ENCODE measurements around the gene SLC22A23.
A peak's percentile ranks its signal among the peaks of the same experiment; 100 is the strongest.
"Not testable (repeated sequence)": the region's sequence is repeated elsewhere in the genome, so short reads cannot be mapped to it uniquely, and the experiment has no call there.

Gene SLC22A23

GRCh38 chr6:3263096-3263495 lies 193.8 kb downstream of the SLC22A23 start:
- DNase-seq (ENCODE audit: low spot score), result no peak

DNA sequence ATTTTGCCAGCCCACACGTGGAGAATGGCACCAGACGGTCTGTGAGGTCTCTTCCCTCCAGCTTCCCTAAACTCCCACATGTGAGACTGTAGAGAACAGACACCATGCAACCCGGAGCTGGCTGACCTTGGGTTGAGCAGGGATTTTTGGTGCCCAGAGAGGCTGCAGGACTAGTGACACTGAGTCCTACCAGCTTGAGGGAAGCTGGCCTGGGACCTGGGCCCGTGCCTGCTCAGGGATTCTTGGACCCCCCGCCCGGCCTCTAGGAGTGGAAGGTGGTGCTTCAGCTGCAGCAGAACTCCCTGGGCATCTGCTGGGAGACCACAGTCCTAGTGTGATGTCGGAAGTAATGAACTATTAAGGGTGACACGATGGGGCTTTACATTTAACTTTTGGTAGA lies 194.9 kb downstream of the SLC22A23 start:
- DNase-seq (ENCODE audit: low spot score), result no peak

DNA sequence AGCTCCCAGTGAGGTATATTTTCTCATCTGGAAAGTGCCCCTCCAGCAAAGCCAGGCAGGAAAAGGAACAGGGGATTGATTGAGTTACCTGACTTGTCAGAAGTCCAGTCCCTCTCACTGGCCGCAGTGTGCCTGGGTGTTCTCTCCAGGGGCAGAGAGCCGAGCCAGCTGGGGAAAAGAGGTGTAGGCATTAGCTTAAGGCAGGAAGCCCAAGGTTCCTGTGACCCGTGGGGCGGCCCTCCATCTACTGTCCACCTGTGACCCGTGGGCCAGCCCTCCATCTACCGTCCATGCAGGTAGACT lies 195.4 kb downstream of the SLC22A23 start:
- DNase-seq (ENCODE audit: low spot score), result no peak

GRCh38 chr6:3260772-3261517 lies 195.9 kb downstream of the SLC22A23 start:
- DNase-seq (ENCODE audit: low spot score), result no peak

- no peak for DNase-seq (ENCODE audit: low spot score)
Observed at GRCh38 chr6:3260296-3260695, 196.6 kb downstream of the SLC22A23 start.

DNA sequence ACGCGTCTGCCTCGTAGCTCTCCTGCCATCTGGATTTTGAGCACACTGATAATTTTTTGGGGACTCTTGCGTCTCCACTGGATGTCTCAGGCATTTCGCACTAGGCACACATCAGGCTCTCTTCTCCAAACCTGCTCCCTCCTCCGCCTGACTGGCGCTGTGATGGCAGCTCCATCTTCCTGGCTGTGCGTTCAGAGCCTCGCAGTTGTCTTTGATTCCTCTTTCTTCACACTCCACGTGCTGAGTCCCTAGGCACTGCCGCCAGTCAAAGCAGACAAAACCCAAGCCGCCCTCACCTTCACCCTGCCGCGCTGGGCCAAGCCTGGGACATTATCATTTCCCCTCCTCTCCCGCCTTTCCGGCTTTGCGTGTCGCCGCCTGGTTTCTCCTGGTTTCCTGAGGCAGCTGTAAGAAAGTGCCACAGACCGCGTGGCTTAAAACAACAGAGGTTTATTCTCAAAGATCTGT lies 197.3 kb downstream of the SLC22A23 start:
- DNase-seq (ENCODE audit: low spot score), result peak; percentile 69

DNA sequence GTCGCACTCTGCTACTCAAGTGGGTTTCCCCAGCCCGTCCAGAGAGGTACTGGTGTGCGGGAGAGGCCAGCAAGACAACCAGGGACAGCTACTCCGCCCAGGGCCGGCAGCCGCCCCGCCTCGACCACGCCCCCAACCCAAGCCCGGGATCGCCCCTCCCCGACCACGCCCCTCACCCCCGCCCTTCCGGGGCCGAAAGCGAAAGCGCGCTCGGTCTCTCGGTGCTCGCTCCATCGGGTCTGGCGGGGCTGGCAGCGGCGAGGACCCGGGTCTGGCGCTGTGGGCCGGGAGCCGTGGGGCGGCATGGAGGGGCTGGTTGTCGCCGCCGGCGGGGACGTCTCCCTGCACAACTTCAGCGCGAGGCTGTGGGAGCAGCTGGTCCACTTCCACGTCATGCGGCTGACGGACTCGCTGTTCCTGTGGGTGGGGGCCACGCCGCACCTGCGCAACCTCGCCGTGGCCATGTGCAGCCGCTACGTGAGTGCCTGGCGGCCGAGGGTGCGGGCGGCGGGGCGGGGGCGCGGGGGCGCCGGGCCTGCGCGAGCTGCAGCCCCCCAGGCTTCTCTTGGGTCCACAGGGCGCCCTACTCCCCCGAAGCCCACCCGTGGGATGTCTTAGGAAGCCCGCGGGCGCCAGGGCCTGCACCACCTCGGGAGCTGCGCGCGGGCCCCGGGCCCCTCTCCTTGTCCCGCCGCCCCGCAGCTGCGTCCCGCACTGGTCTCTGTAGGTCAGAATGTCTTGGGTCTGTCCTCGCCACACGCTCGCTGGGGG lies 197.9 kb downstream of the SLC22A23 start, which contains the start of gene PSMG4:
PSMG4 (plus strand) TSS at position 228 of the 771 bp plus-strand sequence; CDS start at position 304, 76 bp downstream.
- peak; percentile 85 for DNase-seq (ENCODE audit: low spot score)

- no peak for DNase-seq (ENCODE audit: low spot score)
Observed at GRCh38 chr6:3258201-3258600, 198.6 kb downstream of the SLC22A23 start.

DNA sequence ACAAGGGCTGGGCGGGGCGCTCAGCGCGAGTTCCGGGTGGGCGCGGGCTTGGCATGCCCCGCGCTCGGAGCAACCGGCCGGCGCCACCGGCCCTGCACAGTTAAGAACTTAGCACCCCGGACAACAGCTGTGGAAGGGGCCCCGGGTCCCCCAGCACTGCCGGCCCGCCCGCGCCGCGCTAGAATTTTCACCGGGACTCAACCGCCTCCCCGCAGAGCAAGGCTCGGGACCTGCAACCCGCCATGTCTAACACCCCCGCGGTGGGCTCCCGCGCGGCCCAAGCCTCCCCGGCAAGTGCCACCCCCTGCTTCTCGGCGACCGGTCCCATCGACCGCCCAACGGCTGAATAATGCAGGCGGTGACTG lies 203.3 kb downstream of the SLC22A23 start:
- DNase-seq (ENCODE audit: low spot score), result no peak

DNA sequence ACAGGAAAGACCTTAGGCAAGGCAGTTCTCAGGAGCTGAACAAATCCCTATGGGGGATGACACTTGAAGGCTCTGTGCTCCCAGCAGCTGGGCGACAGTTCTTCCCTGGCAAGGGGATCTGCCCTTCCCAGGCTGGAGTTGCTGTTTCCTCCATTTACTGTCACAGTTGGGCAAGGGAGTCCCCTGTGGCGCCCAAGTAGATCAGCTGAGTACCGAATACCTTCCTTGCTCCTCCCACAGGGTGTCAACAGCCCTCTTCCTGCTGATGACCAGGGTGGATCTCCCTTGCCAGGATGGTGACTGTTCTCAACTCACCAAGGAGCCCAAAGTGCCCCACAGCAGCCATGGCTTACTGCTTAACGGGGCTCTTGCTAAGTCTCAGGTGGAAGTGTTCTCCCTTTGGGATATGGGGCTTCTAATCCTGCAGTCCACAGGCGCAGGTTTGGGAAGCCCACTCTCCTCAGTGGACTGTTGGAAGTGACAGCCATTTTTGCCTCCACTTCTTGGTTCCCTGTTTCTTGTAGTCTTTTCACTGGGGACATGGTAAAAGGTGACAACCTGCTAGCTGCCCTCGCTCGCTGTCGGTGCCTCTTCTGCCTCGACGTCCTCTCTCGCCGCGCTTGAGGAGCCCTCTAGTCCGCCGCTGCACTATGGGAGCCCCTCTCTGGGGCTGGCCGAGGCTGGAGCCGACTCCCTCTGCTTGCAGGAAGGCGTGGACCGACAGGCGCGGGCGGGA lies 203.8 kb downstream of the SLC22A23 start:
- DNase-seq (ENCODE audit: low spot score), result no peak

DNA sequence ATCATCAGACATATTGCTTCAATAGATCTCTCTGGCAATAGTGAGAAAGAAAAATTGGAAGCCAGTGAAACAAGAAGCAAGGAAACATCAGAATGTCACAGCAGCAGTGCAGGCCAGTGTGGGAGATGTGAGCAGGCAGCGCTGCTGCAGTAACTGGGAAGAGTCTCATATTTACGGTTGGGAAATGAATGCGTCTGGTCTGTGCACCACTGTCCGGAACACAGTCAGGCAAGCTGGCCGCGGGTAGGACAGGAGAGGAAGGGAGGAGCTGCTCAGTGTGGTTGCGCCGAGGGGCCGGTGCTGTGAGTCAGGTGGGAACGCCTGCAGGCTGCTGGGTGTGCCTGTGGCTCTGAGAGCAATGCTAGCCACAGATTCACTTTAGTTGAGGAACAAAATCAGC lies 204.5 kb downstream of the SLC22A23 start:
- DNase-seq (ENCODE audit: low spot score), result no peak

DNA sequence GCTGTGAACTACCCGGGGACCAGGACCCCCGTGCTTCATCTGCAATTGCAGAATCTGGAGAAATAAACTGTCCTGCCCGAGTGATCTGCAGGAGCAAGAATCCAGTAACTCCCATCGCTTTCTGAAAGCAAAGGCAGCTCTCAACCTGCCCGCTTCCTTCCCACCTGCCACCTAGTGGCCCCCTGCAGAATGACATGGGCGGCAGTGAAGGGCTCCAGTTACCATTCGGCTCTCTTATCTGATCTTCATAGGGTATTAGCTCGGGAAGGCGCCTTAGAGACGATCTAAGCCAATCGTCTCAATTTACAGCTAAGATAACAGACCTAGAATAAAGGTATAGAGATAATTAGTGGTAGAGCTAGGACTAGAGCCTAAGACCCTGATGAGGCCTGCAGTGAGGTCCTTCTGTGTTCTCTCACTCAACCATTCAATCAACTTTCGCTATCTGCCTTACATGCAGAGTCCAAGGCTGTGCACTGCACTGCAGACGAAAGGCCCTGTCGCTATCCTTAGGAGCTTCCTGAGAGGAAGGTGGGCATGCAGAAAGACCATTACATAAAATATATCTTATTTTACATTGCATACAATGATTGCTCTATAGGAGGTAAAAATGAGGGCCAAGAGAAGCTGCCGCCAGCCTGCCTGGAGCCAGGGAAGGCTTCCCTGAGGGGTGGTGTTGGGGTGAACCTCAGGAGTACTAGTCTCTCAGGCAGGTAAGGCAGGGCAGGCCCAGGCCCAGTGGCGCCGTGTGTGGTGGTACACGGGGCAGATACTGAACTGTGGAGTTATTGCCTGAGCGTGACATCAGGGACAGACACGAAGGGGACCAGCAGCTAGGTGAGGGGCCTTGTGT lies 205.2 kb downstream of the SLC22A23 start:
- DNase-seq (ENCODE audit: low spot score), result peak; percentile 78

DNA sequence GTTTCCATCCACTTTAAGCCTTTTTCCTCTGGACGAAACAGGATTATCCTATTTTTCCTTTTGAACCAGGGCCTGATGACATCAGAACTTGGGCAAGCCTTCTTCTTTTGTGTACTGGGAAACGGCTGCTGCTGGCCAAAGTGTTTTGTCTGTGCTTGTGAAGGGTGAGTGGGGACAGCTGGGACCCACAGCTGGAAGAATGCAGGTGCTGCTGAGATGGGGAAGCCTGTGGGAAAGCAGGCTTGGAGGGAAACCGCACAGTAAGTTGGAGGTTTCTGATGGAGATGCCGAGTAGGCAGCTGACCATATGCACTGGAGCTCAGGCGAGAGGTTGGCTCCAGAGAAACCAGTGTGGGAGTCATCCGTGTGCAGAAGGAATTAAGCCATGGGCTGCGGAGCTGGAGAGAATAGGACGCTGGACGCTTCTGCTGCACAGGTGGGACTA lies 206.6 kb downstream of the SLC22A23 start:
- DNase-seq (ENCODE audit: low spot score), result no peak

DNA sequence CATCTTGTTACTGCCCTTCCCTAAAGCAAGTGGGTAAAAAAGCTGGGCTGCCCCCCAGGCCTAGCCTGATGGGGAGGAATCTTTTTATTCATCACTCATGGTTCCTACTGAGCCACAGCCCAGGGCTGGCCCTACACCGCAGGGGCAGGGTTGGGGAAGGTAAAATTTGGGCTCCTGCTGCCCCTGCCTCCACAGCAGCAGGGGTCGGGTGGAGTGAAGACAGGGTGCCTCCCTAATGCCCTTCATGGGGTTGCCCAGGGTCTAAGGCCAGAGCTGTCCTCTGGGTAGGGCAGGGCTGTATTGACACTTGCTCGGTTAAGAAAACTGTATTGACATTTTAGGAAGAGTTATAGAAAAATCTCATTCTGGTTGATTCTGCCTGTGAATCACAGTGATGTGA lies 207.0 kb downstream of the SLC22A23 start:
- DNase-seq (ENCODE audit: low spot score), result no peak

DNA sequence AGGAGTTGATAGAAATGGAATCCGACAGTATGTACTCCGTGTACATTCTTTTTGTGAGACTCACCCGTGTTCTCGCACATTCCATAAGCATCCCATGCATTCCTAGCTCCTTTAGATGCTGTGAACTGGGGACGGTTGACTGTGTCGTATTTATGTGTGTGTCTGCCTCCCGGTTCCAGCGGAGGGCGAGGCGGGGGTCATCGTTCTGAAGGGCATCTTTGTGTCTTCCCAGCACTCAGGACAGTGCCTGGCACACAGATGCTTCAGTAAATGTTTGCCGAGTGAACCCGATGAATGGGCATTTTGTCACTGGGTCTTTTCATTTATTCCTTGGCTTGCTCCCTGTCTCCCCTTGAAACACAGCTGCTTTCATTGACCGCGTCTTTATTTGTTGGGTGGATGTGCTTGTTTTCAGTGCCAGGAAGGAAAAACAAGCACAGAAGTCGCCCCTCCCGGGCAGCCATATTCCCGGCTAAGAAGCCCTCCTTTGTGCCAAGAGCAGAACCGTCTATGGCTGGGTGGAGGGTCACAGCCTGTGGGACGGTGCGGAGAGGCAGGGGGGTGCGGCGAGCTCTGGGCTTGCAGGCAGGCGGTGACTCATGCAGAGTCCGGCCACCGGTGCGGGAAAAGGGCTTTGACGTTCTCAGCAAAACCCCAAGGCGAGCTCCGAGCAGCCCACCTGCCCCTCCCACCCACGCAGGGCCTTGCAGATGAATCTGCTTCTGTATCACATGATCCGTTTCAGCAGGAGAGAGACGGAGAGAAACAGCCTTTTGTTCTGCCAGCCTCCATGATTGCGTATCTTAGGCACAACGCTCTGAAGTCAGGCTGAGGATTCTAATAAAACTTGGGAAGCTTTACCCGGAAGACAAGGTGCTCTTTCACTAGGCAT lies 209.3 kb downstream of the SLC22A23 start:
- no peak for DNase-seq (ENCODE audit: low spot score)

DNA sequence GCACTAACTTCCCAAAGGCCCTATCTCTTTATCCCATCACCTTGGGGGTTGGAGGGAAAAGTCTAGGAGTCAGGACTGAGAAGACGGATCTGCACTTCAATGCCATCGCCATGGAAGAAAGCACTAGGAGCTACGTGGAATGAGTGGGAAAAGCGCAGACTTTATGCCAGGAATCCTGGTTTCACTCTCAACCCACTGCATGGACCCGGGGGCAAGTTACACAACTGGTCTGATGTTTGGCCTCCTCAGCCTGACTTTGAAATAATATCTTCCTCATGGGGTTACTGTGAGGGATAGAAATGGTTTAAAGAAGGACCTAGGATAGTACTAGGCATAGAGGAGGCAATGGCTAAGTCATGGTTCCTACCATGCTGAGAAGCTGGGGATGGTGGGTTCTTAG lies 211.6 kb downstream of the SLC22A23 start:
- DNase-seq (ENCODE audit: low spot score), result no peak

DNA sequence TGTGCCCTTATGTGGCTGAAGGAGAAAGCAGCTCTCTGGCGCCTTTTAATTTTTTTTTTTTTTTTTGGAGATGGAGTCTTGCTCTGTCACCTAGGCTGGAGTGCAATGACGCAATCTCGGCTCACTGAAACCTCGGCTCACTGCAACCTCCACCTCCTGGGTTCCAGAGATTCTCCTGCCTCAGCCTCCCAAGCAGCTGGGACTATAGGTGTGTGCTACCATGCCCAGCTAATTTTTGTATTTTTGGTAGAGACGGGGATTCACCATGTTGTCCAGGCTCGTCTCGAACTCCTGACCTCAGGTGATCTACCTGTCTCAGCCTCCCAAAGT lies 212.1 kb downstream of the SLC22A23 start:
- not testable (repeated sequence) for DNase-seq (ENCODE audit: low spot score)

DNA sequence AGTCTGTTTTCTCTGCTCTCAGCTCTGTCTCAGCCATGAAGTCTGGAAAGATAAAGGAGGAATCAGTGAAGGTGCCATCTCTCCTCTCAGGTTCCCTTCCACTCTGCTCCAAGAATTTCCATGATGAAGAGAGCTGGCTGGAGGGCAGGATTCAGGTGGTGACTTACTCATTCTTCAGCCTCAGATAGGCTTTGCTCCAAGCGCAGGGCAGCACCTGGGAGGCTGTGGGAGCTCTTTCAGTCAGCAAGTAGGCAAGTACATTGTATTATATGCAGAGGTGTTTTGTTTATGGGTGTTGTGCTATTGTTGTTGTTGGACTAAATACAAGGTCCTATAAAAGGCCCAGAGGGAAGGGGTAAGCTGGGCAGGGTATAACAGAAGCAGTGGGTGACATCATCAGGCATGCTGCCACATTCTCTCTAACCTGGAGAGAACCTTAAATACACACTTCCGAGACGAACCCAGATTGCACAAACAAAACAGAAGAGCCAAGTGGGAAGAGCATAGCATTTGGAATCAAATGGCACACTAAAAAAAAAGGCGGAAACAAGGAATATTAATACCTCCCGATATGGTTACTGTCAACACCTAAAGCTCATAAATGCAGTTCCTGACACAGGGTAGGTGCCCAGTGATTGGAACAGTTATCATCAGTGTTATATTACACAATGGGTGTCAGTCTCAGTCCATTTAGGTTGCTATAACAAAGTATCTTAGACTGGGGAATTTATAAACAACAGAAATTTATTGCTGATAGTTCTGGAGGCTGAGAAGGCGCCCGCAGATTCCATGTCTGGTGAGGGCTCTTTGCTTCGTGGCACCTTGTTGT lies 212.6 kb downstream of the SLC22A23 start:
- no peak for DNase-seq (ENCODE audit: low spot score)

GRCh38 chr6:3242768-3243167 lies 214.1 kb downstream of the SLC22A23 start:
- DNase-seq (ENCODE audit: low spot score), result no peak

GRCh38 chr6:3241745-3242144 lies 215.1 kb downstream of the SLC22A23 start:
- DNase-seq (ENCODE audit: low spot score), result not testable (repeated sequence)

Data from RKO (cell line).